Panc1 (cell line): ENCODE measurements around the gene SMIM5. TPM values are rescaled to one million over a fixed set of nuclear protein-coding genes. Genes with fewer than 3 reads are reported as not detected.

Experiments
- ATAC-seq: fragments of 200-7000 bp; cut with Tn5 transposase; 2 replicates; pipeline ENCODE4 v1.9.1; 2020; ENCODE audit warnings: mild to moderate bottlenecking, moderate library complexity
- BruUV-seq: library from RNA; stranded (reverse); fragments of 400-500 nt; replicated peaks from 2 replicates; lab custom pipeline; 2021; lab: Mats Ljungman, UMichigan
- CTCF ChIA-PET: fragments of 300-600 bp; sonication (Branson Sonifier 250); formaldehyde crosslinking; loops from one replicate; lab custom pipeline; 2022; ENCODE audit warnings: antibody characterized with exemption; lab: Charles Lee
- POLR2A ChIA-PET: fragments of 300-600 bp; sonication (Branson Sonifier 250); formaldehyde crosslinking; loops from one replicate; lab custom pipeline; 2022; ENCODE audit warnings: antibody characterized with exemption; lab: Charles Lee
- DNase-seq: peaks from one replicate; pipeline ENCODE4 v3.0.0-alpha.2; 2010; ENCODE audit warnings: low read depth, low spot score
- H3K27ac ChIP-seq: 2 replicates; pipeline ENCODE4 v1.5.1; 2011; ENCODE audit warnings: mild to moderate bottlenecking, low read length, inconsistent platforms
- H3K27me3 ChIP-seq: fragments of 200-500 bp; sonication (Bioruptor generic); 2 replicates; pipeline ENCODE4 v1.6.0; 2014; ENCODE audit warnings: low read length, inconsistent platforms; ENCODE audit not compliant: control insufficient read depth, insufficient read depth
- H3K36me3 ChIP-seq: fragments of 200-500 bp; sonication (Bioruptor generic); 2 replicates; pipeline ENCODE4 v1.5.1; 2014; ENCODE audit warnings: inconsistent platforms, mild to moderate bottlenecking, low read length, moderate library complexity; ENCODE audit not compliant: control insufficient read depth, insufficient read depth
- H3K4me1 ChIP-seq: 2 replicates; pipeline ENCODE4 v1.5.1; 2011; ENCODE audit warnings: inconsistent platforms, mild to moderate bottlenecking, low read length, moderate library complexity; ENCODE audit not compliant: control insufficient read depth, insufficient read depth
- H3K4me3 ChIP-seq, 2 experiments: 2 replicates each; pipeline ENCODE4 v1.5.1; 2011 to 2012; ENCODE audit warnings: low read depth in 2 of 2, low read length in 2 of 2, mild to moderate bottlenecking in 2 of 2, inconsistent platforms in 1 of 2, moderate library complexity in 1 of 2
- H3K9me3 ChIP-seq: fragments of 200-500 bp; sonication (Bioruptor generic); 2 replicates; pipeline ENCODE4 v1.5.1; 2014; ENCODE audit warnings: low read depth, mild to moderate bottlenecking, inconsistent platforms, low read length, moderate library complexity; ENCODE audit not compliant: control insufficient read depth, insufficient read depth
- CTCF ChIP-seq: fragments of 450-650 bp; IDR thresholded peaks from 2 replicates; pipeline ENCODE4 v1.5.1; 2017; ENCODE audit warnings: mild to moderate bottlenecking
- POLR2AphosphoS5 ChIP-seq: IDR thresholded peaks from 2 replicates; pipeline ENCODE4 v1.6.1; 2012; ENCODE audit warnings: mild to moderate bottlenecking, low read depth, low read length, moderate library complexity
- SIN3A ChIP-seq: IDR thresholded peaks from 2 replicates; pipeline ENCODE4 v1.6.1; 2012; ENCODE audit warnings: low read depth, mild to moderate bottlenecking, low read length, moderate library complexity, borderline replicate concordance; ENCODE audit not compliant: insufficient read depth
- TCF7L2 ChIP-seq: IDR thresholded peaks from 2 replicates; pipeline ENCODE4 v1.6.1; 2011; ENCODE audit warnings: mild to moderate bottlenecking, low read depth, low read length, inconsistent platforms
- in situ Hi-C: cut with HindIII; loops from 2 replicates; pipeline ENCODE4 v1.10.0; 2016; ENCODE audit warnings: low sequenced_read_pairs, low pct_unique_long_range_greater_than_20kb
- intact Hi-C: fragments of 100-400 bp; cut with micrococcal nuclease; formaldehyde crosslinking; loops from one replicate; pipeline ENCODE4 v1.10.0; 2022; ENCODE audit not compliant: unreplicated experiment
- total RNA-seq: library from RNA; stranded (reverse); gene quantifications from one replicate; pipeline ENCODE4 v1.2.1, GENCODE V29; 2021; ENCODE audit not compliant: unreplicated experiment
- TF ChIP-seq, protein P1 (sequence below), 2 experiments: IDR thresholded peaks; 2 replicates each; pipeline ENCODE4 v1.6.1; 2011 to 2012; ENCODE audit warnings: low read depth in 2 of 2, control low read depth in 1 of 2, low read length in 1 of 2, mild to moderate bottlenecking in 1 of 2, moderate library complexity in 1 of 2; ENCODE audit not compliant: insufficient read depth in 1 of 2

Gene SMIM5
- total RNA-seq, 1 experiment from 2014 or later, result 0.10 TPM

DNA sequence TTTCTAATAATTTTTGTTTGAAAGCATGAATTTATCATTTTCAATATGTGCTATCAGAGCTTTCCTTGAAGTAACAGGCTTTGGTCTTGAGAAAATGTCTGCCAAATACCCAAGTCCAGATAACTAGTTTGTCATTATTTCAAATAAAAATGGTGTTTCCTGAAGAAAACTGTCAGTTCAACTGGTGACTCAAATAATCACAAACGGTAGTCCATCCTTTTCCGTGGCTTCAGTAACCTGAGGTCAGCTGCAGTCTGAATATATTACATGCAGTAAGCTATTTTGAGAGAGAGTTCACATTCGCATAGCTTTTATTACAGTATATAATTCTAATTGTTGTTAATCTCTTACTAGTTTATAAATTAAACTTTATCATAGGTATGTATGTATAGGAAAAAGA lies 43.2 kb downstream of the SMIM5 start:
- no peaks in the 10 kb centered on the region for H3K27me3 ChIP-seq
- no peak for TF ChIP-seq SIN3A
- TF ChIP-seq, protein P1, sequence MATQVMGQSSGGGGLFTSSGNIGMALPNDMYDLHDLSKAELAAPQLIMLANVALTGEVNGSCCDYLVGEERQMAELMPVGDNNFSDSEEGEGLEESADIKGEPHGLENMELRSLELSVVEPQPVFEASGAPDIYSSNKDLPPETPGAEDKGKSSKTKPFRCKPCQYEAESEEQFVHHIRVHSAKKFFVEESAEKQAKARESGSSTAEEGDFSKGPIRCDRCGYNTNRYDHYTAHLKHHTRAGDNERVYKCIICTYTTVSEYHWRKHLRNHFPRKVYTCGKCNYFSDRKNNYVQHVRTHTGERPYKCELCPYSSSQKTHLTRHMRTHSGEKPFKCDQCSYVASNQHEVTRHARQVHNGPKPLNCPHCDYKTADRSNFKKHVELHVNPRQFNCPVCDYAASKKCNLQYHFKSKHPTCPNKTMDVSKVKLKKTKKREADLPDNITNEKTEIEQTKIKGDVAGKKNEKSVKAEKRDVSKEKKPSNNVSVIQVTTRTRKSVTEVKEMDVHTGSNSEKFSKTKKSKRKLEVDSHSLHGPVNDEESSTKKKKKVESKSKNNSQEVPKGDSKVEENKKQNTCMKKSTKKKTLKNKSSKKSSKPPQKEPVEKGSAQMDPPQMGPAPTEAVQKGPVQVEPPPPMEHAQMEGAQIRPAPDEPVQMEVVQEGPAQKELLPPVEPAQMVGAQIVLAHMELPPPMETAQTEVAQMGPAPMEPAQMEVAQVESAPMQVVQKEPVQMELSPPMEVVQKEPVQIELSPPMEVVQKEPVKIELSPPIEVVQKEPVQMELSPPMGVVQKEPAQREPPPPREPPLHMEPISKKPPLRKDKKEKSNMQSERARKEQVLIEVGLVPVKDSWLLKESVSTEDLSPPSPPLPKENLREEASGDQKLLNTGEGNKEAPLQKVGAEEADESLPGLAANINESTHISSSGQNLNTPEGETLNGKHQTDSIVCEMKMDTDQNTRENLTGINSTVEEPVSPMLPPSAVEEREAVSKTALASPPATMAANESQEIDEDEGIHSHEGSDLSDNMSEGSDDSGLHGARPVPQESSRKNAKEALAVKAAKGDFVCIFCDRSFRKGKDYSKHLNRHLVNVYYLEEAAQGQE (IDR thresholded peaks at IDR 0.05; ENCODE audit: insufficient read depth in 1 of 2, low read depth in 2 of 2, low read length in 1 of 2), result no peak
- TF ChIP-seq POLR2AphosphoS5, result no peak
- no peak for TF ChIP-seq TCF7L2
- no peak for TF ChIP-seq CTCF
- ChIA-PET POLR2A (no interaction called here), CTCF (no interaction called here)
- intact Hi-C loops (no loop called here), in situ Hi-C loops (no loop called here)
- no peak overlapping the region for H3K4me3 ChIP-seq
- H3K4me1 ChIP-seq, result peaks cover 24% of the 10 kb centered on the region
- no TSS peak for BruUV-seq
- H3K27ac ChIP-seq, result no peak overlapping the region
- peaks cover 11% of the 10 kb centered on the region; the same call in 1 of the 2 replicates for H3K36me3 ChIP-seq
- no peak for ATAC-seq
- no peaks in the 10 kb centered on the region for H3K9me3 ChIP-seq
- DNase-seq, result no peak

- Histone ChIP-seq H3K27ac (peak overlapping the region; percentile 66), H3K9me3 (no peaks in the 10 kb centered on the region), H3K4me1 (peaks cover 40% of the 10 kb centered on the region), H3K27me3 (no peaks in the 10 kb centered on the region), H3K36me3 (0 out of 2 replicates have a peak, but pooled peaks cover 3% of the 10 kb centered on the region), H3K4me3 (no peak overlapping the region)
- intact Hi-C loops (no loop called here), in situ Hi-C loops (loop anchor here (5.0 kb wide), 1 partner anchor 68 kb away; no protein-coding TSS in a partner anchor)
- ChIA-PET POLR2A (no interaction called here), CTCF (interaction anchor here (1.3 kb wide), 1 partner anchor 68 kb away, joined by 9 read pairs; no protein-coding TSS in a partner anchor)
- ATAC-seq, result peak; percentile 75
- no peak for TF ChIP-seq POLR2AphosphoS5
- TF ChIP-seq CTCF, result no peak; the same call in 1 of the 2 replicates
- TF ChIP-seq SIN3A, result no peak
- TF ChIP-seq, protein P1 (IDR thresholded peaks at IDR 0.05; ENCODE audit: insufficient read depth in 1 of 2, low read depth in 2 of 2, low read length in 1 of 2), result no peak
- no peak for TF ChIP-seq TCF7L2
- BruUV-seq, result no TSS peak
- no peak for DNase-seq
Measured at GRCh38 chr17:75679706-75680211, 46.5 kb downstream of the SMIM5 start.
